SK-N-SH treated with all-trans-retinoic acid at 6 μM for 48 hours (cell line): ENCODE results near the gene DCLK2.

Experiments
- ATAC-seq: fragments of 200-7000 bp; cut with Tn5 transposase; 3 replicates; pipeline ENCODE4 v1.9.1; 2020; ENCODE audit warnings: mild to moderate bottlenecking, moderate library complexity
- ARNTL ChIP-seq: fragments of 450-650 bp; formaldehyde crosslinking; IDR thresholded peaks from 2 replicates; pipeline ENCODE4 v1.5.0; 2020; ENCODE audit warnings: low read depth, mild to moderate bottlenecking, moderate library complexity, borderline replicate concordance
- BACH2 ChIP-seq: fragments of 250-450 bp; sonication (Bioruptor Pico); IDR thresholded peaks from 2 replicates; pipeline ENCODE4 v1.9.0; 2021; ENCODE audit warnings: mild to moderate bottlenecking, borderline replicate concordance
- CSDC2 ChIP-seq: fragments of 250-450 bp; sonication (Bioruptor Pico); IDR thresholded peaks from 2 replicates; pipeline ENCODE4 v1.5.0; 2020; ENCODE audit warnings: mild to moderate bottlenecking, moderate library complexity
- ESRRG ChIP-seq: fragments of 250-450 bp; sonication (Bioruptor Pico); IDR thresholded peaks from 2 replicates; pipeline ENCODE4 v1.6.1; 2021; ENCODE audit warnings: mild to moderate bottlenecking
- GLIS3 ChIP-seq: fragments of 250-450 bp; sonication (Bioruptor Pico); IDR thresholded peaks from 2 replicates; pipeline ENCODE4 v1.5.0; 2020; ENCODE audit warnings: mild to moderate bottlenecking, moderate library complexity
- OSR1 ChIP-seq: fragments of 250-450 bp; sonication (Bioruptor Pico); IDR thresholded peaks from 2 replicates; pipeline ENCODE4 v1.8.0; 2022; ENCODE audit warnings: moderate library complexity, mild to moderate bottlenecking, inconsistent platforms
- PPARA ChIP-seq: fragments of 250-450 bp; sonication (Bioruptor Pico); IDR thresholded peaks from 2 replicates; pipeline ENCODE4 v1.5.0; 2020; ENCODE audit warnings: mild to moderate bottlenecking, borderline replicate concordance
- RARB ChIP-seq: fragments of 250-450 bp; sonication (Bioruptor Pico); IDR thresholded peaks from 2 replicates; pipeline ENCODE4 v1.8.0; 2021; ENCODE audit warnings: mild to moderate bottlenecking, moderate library complexity
- SNAI2 ChIP-seq: fragments of 250-450 bp; sonication (Bioruptor Pico); IDR thresholded peaks from 2 replicates; pipeline ENCODE4 v1.5.0; 2020; ENCODE audit warnings: mild to moderate bottlenecking, moderate library complexity
- TCF4 ChIP-seq: fragments of 250-450 bp; sonication (Bioruptor Pico); IDR thresholded peaks from 2 replicates; pipeline ENCODE4 v1.8.0; 2021; ENCODE audit warnings: mild to moderate bottlenecking, moderate library complexity, borderline replicate concordance
- TOX ChIP-seq: fragments of 250-450 bp; sonication (Bioruptor Pico); IDR thresholded peaks from 2 replicates; pipeline ENCODE4 v1.8.0; 2021; ENCODE audit warnings: mild to moderate bottlenecking, moderate library complexity, borderline replicate concordance
- ZC3H10 ChIP-seq: fragments of 250-450 bp; sonication (Bioruptor Pico); IDR thresholded peaks from 2 replicates; pipeline ENCODE4 v1.5.1; 2021; ENCODE audit warnings: mild to moderate bottlenecking, moderate library complexity
- ZFP3 ChIP-seq: fragments of 250-450 bp; sonication (Bioruptor Pico); IDR thresholded peaks from 2 replicates; pipeline ENCODE4 v1.5.0; 2020; ENCODE audit warnings: mild to moderate bottlenecking, moderate library complexity
- ZFP30 ChIP-seq: fragments of 450-650 bp; formaldehyde crosslinking; IDR thresholded peaks from 2 replicates; pipeline ENCODE4 v1.5.0; 2022; ENCODE audit warnings: mild to moderate bottlenecking, moderate library complexity
- ZNF565 ChIP-seq: fragments of 450-650 bp; formaldehyde crosslinking; conservative IDR thresholded peaks from 2 replicates; pipeline ENCODE4 v1.5.0; 2020; ENCODE audit warnings: low read depth, mild to moderate bottlenecking, moderate library complexity
- ZNF70 ChIP-seq: fragments of 450-650 bp; formaldehyde crosslinking; IDR thresholded peaks from 2 replicates; pipeline ENCODE4 v1.5.0; 2020; ENCODE audit warnings: mild to moderate bottlenecking, moderate library complexity
- ZNF8 ChIP-seq: fragments of 450-650 bp; formaldehyde crosslinking; IDR thresholded peaks from 2 replicates; pipeline ENCODE4 v1.5.0; 2020; ENCODE audit warnings: mild to moderate bottlenecking, moderate library complexity
- TF ChIP-seq, protein P1 (sequence below): fragments of 250-450 bp; sonication (Bioruptor Pico); IDR thresholded peaks from 2 replicates; pipeline ENCODE4 v1.5.0; 2020; ENCODE audit warnings: mild to moderate bottlenecking, moderate library complexity
- TF ChIP-seq, protein P2 (sequence below): fragments of 250-450 bp; sonication (Bioruptor Pico); IDR thresholded peaks from 2 replicates; pipeline ENCODE4 v1.5.1; 2020; ENCODE audit warnings: low read depth, mild to moderate bottlenecking, moderate library complexity
- TF ChIP-seq, protein P3 (sequence below): fragments of 250-450 bp; sonication (Bioruptor Pico); IDR thresholded peaks from 2 replicates; pipeline ENCODE4 v1.5.1; 2021; ENCODE audit warnings: mild to moderate bottlenecking, moderate library complexity
- TF ChIP-seq, protein P4 (sequence below): fragments of 250-450 bp; sonication (Bioruptor Pico); IDR thresholded peaks from 2 replicates; pipeline ENCODE4 v1.8.0; 2020; ENCODE audit warnings: mild to moderate bottlenecking, moderate library complexity, borderline replicate concordance
- TF ChIP-seq, protein P5 (sequence below): fragments of 250-450 bp; sonication (Bioruptor Pico); IDR thresholded peaks from 2 replicates; pipeline ENCODE4 v1.8.0; 2021; ENCODE audit warnings: low read depth, mild to moderate bottlenecking, moderate library complexity, borderline replicate concordance

DCLK2 gene

DNA sequence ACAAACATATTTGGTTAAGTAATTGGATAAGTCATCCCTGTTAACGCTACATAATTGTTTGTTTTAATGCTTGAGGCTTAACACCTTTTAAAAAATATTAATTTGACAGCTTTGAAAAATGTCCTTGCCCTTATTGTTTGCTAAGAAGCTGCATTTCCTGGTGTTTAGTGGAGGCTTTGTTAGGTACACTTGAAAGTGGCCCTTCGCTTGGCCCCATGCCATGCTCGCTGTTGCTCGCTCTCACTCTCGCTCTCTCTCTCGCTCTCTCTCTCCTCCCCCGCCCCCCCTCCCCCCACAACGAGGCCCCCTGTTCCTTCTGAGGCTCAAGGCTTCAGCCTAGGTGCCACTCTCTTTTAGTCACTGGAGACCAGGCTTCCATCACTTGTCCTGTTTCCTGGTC is 139.6 kb downstream of the DCLK2 start:
- ATAC-seq = no peak
- no peak for TF ChIP-seq ZFP3 (CRISPR knock-in tag)
- TF ChIP-seq RARB (CRISPR knock-in tag) = no peak
- no peak for TF ChIP-seq SNAI2 (CRISPR knock-in tag)
- no peak for TF ChIP-seq ZFP30 (CRISPR knock-in tag)
- TF ChIP-seq, protein P1, sequence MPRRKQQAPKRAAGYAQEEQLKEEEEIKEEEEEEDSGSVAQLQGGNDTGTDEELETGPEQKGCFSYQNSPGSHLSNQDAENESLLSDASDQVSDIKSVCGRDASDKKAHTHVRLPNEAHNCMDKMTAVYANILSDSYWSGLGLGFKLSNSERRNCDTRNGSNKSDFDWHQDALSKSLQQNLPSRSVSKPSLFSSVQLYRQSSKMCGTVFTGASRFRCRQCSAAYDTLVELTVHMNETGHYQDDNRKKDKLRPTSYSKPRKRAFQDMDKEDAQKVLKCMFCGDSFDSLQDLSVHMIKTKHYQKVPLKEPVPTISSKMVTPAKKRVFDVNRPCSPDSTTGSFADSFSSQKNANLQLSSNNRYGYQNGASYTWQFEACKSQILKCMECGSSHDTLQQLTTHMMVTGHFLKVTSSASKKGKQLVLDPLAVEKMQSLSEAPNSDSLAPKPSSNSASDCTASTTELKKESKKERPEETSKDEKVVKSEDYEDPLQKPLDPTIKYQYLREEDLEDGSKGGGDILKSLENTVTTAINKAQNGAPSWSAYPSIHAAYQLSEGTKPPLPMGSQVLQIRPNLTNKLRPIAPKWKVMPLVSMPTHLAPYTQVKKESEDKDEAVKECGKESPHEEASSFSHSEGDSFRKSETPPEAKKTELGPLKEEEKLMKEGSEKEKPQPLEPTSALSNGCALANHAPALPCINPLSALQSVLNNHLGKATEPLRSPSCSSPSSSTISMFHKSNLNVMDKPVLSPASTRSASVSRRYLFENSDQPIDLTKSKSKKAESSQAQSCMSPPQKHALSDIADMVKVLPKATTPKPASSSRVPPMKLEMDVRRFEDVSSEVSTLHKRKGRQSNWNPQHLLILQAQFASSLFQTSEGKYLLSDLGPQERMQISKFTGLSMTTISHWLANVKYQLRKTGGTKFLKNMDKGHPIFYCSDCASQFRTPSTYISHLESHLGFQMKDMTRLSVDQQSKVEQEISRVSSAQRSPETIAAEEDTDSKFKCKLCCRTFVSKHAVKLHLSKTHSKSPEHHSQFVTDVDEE = no peak
- no peak for TF ChIP-seq GLIS3 (CRISPR knock-in tag)
- no peak for TF ChIP-seq ESRRG (CRISPR knock-in tag)
- TF ChIP-seq, protein P2, sequence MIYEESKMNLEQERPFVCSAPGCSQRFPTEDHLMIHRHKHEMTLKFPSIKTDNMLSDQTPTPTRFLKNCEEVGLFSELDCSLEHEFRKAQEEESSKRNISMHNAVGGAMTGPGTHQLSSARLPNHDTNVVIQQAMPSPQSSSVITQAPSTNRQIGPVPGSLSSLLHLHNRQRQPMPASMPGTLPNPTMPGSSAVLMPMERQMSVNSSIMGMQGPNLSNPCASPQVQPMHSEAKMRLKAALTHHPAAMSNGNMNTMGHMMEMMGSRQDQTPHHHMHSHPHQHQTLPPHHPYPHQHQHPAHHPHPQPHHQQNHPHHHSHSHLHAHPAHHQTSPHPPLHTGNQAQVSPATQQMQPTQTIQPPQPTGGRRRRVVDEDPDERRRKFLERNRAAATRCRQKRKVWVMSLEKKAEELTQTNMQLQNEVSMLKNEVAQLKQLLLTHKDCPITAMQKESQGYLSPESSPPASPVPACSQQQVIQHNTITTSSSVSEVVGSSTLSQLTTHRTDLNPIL (CRISPR knock-in tag) = no peak
- no peak for TF ChIP-seq ARNTL (CRISPR knock-in tag)
- TF ChIP-seq, protein P3, sequence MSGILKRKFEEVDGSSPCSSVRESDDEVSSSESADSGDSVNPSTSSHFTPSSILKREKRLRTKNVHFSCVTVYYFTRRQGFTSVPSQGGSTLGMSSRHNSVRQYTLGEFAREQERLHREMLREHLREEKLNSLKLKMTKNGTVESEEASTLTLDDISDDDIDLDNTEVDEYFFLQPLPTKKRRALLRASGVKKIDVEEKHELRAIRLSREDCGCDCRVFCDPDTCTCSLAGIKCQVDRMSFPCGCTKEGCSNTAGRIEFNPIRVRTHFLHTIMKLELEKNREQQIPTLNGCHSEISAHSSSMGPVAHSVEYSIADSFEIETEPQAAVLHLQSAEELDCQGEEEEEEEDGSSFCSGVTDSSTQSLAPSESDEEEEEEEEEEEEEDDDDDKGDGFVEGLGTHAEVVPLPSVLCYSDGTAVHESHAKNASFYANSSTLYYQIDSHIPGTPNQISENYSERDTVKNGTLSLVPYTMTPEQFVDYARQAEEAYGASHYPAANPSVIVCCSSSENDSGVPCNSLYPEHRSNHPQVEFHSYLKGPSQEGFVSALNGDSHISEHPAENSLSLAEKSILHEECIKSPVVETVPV (CRISPR knock-in tag) = no peak
- TF ChIP-seq, protein P4, sequence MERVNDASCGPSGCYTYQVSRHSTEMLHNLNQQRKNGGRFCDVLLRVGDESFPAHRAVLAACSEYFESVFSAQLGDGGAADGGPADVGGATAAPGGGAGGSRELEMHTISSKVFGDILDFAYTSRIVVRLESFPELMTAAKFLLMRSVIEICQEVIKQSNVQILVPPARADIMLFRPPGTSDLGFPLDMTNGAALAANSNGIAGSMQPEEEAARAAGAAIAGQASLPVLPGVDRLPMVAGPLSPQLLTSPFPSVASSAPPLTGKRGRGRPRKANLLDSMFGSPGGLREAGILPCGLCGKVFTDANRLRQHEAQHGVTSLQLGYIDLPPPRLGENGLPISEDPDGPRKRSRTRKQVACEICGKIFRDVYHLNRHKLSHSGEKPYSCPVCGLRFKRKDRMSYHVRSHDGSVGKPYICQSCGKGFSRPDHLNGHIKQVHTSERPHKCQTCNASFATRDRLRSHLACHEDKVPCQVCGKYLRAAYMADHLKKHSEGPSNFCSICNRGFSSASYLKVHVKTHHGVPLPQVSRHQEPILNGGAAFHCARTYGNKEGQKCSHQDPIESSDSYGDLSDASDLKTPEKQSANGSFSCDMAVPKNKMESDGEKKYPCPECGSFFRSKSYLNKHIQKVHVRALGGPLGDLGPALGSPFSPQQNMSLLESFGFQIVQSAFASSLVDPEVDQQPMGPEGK = no peak
- TF ChIP-seq OSR1 = no peak
- TF ChIP-seq TOX (CRISPR knock-in tag) = no peak
- TF ChIP-seq BACH2 (CRISPR knock-in tag) = no peak
- TF ChIP-seq ZC3H10 (CRISPR knock-in tag) = no peak
- no peak for TF ChIP-seq ZNF565 (CRISPR knock-in tag)
- no peak for TF ChIP-seq CSDC2 (CRISPR knock-in tag)
- TF ChIP-seq TCF4 (CRISPR knock-in tag) = no peak
- TF ChIP-seq ZNF70 (CRISPR knock-in tag) = no peak

DNA sequence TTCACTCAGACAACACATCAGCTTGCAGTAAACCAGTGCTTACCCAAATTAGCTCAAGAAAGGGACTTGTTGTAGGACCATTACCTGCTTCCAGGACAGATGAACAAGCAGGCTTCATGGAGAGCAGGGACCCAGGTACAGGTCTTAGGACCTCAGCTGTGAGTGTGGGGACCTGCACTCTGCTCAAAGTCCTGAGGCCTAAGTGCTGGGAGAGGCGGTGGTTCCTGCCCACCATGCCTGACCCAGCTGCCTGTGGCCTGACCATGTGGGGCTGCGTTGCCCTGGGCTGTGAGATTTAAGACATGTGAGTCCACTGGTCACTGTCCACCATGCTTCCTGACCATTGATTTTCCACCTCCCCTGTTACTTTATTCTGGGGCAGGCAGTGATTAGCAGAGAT is 140.2 kb downstream of the DCLK2 start:
- no peak for ATAC-seq
- TF ChIP-seq, protein P5, sequence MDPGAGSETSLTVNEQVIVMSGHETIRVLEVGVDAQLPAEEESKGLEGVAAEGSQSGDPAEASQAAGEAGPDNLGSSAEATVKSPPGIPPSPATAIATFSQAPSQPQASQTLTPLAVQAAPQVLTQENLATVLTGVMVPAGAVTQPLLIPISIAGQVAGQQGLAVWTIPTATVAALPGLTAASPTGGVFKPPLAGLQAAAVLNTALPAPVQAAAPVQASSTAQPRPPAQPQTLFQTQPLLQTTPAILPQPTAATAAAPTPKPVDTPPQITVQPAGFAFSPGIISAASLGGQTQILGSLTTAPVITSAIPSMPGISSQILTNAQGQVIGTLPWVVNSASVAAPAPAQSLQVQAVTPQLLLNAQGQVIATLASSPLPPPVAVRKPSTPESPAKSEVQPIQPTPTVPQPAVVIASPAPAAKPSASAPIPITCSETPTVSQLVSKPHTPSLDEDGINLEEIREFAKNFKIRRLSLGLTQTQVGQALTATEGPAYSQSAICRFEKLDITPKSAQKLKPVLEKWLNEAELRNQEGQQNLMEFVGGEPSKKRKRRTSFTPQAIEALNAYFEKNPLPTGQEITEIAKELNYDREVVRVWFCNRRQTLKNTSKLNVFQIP = no peak
- TF ChIP-seq, protein P2 (CRISPR knock-in tag) = no peak
- TF ChIP-seq CSDC2 (CRISPR knock-in tag) = no peak
- TF ChIP-seq ARNTL (CRISPR knock-in tag) = no peak
- TF ChIP-seq, protein P3 (CRISPR knock-in tag) = no peak
- no peak for TF ChIP-seq TOX (CRISPR knock-in tag)
- no peak for TF ChIP-seq GLIS3 (CRISPR knock-in tag)
- TF ChIP-seq, protein P1 = no peak
- no peak for TF ChIP-seq BACH2 (CRISPR knock-in tag)
- TF ChIP-seq ZNF70 (CRISPR knock-in tag) = no peak
- TF ChIP-seq ESRRG (CRISPR knock-in tag) = no peak
- TF ChIP-seq ZNF565 (CRISPR knock-in tag) = no peak
- TF ChIP-seq ZC3H10 (CRISPR knock-in tag) = no peak
- no peak for TF ChIP-seq SNAI2 (CRISPR knock-in tag)
- no peak for TF ChIP-seq RARB (CRISPR knock-in tag)
- TF ChIP-seq PPARA = no peak
- no peak for TF ChIP-seq ZFP3 (CRISPR knock-in tag)
- TF ChIP-seq ZNF8 = no peak
- no peak for TF ChIP-seq OSR1
